K562 (cell line): Measurements from ENCODE around the gene MAGEE2. TPM values are rescaled to one million over a fixed set of nuclear protein-coding genes. Genes with fewer than 3 reads are reported as not detected.

Experiments used
- CBFA2T2 ChIP-seq: fragments of 450-650 bp; conservative IDR thresholded peaks from 2 replicates; pipeline ENCODE4 v1.6.1; 2017; ENCODE audit warnings: mild to moderate bottlenecking
- CEBPG ChIP-seq, 3 experiments: fragments of 200-800 bp in 1 of 3; sonication (Bioruptor generic) in 1 of 3; sonication (generic) in 1 of 3; formaldehyde crosslinking in 1 of 3; IDR thresholded peaks in 2 of 3; conservative IDR thresholded peaks in 1 of 3; 2 replicates each; pipeline versions ENCODE4 v1.6.1 to v1.8.0; 2016 to 2022; ENCODE audit warnings: missing compliant biosample characterization in 2 of 3, missing genetic modification characterization in 2 of 3, mild to moderate bottlenecking in 1 of 3, missing genetic modification reagents in 1 of 3
- DLX4 ChIP-seq: fragments of 250-450 bp; sonication (Bioruptor Pico); IDR thresholded peaks from 2 replicates; pipeline ENCODE4 v1.6.1; 2021; ENCODE audit warnings: mild to moderate bottlenecking
- GMEB1 ChIP-seq: fragments of 250-450 bp; sonication (Bioruptor Pico); IDR thresholded peaks from 2 replicates; pipeline ENCODE4 v1.4.0; 2020; ENCODE audit warnings: mild to moderate bottlenecking
- HBP1 ChIP-seq: fragments of 450-650 bp; formaldehyde crosslinking; IDR thresholded peaks from 2 replicates; pipeline ENCODE4 v1.4.0; 2022; ENCODE audit warnings: missing genetic modification characterization
- KDM5B ChIP-seq: fragments of 200-600 bp; sonication (generic); IDR thresholded peaks from 2 replicates; pipeline ENCODE4 v1.6.1; 2012; ENCODE audit warnings: low read depth, mild to moderate bottlenecking, moderate library complexity, low read length, control low read depth, inconsistent platforms; ENCODE audit not compliant: insufficient replicate concordance
- PBX2 ChIP-seq, 2 experiments: IDR thresholded peaks in 1 of 2; conservative IDR thresholded peaks in 1 of 2; 2 replicates each; pipeline ENCODE4 v1.6.1; 2016; ENCODE audit warnings: low read depth in 2 of 2, mild to moderate bottlenecking in 1 of 2, missing compliant biosample characterization in 1 of 2, missing genetic modification characterization in 1 of 2, moderate library complexity in 1 of 2
- RERE ChIP-seq: sonication (generic); formaldehyde crosslinking; IDR thresholded peaks from 2 replicates; pipeline ENCODE4 v1.8.0; 2023; ENCODE audit warnings: missing genetic modification reagents, mild to moderate bottlenecking, borderline replicate concordance
- TRIM24 ChIP-seq, 2 experiments: fragments of 450-650 bp; IDR thresholded peaks; 2 replicates each; pipeline ENCODE4 v1.6.1; 2016
- ZBTB9 ChIP-seq: fragments of 450-650 bp; formaldehyde crosslinking; IDR thresholded peaks from 2 replicates; pipeline ENCODE4 v1.4.0; 2020; ENCODE audit warnings: mild to moderate bottlenecking, moderate library complexity
- polyA plus RNA-seq, 8 experiments: library from polyadenylated mRNA; depleted of rRNA in 4 of 8; stranded (reverse) in 5 of 8; unstranded in 3 of 8; fragments of >200 nt; fragmentation: Nextera tagmentation in 2 of 8; fragmentation: Illumina TruSeq in 1 of 8; extraction: Ambion mirVana in 2 of 8; extraction: Trizol in 1 of 8; gene quantifications; 2 replicates each; pipeline versions ENCODE4 v1.2.1 to v1.2.3, GENCODE V29; 2011 to 2014; ENCODE audit warnings: inconsistent platforms in 1 of 8, missing spikeins in 1 of 8
- total RNA-seq, 7 experiments: library from RNA; depleted of rRNA in 6 of 7; stranded (reverse); fragments of >200 nt in 6 of 7; fragmentation: Illumina TruSeq in 2 of 7; extraction: Trizol in 2 of 7; gene quantifications; 2 replicates each; pipeline versions ENCODE4 v1.2.1 to v1.2.3, GENCODE V29; 2011 to 2021; ENCODE audit warnings: low replicate concordance in 1 of 7

MAGEE2 gene
- total and polyA plus RNA-seq, 9 of the 15 experiments (the other 6 are each of a cell fraction or from before 2014, with no cell fraction given): 0.03 to 0.07 TPM; not detected in 7

- TF ChIP-seq PBX2 (CRISPR knock-in tag; IDR thresholded peaks at IDR 0.05; ENCODE audit: low read depth) (no peak), PBX2 (tag; conservative IDR thresholded peaks at IDR 0.05; ENCODE audit: low read depth) (no peak), CBFA2T2 (no peak), HBP1 (CRISPR knock-in tag) (no peak), GMEB1 (CRISPR knock-in tag) (no peak), ZBTB9 (CRISPR knock-in tag) (no peak), DLX4 (CRISPR knock-in tag) (no peak), CEBPG (CRISPR knock-in tag; IDR thresholded peaks at IDR 0.05) (no peak), CEBPG (tag; conservative IDR thresholded peaks at IDR 0.05 in 1 of 2, IDR thresholded peaks at IDR 0.05 in 1 of 2) (no peak), TRIM24 (IDR thresholded peaks at IDR 0.05) (no peak), RERE (CRISPR knock-in tag) (no peak), KDM5B (no peak)
Observed at GRCh38 chrX:75746891-75747639, 38.0 kb downstream of the MAGEE2 start (continued).
